Measurements from ENCODE around the gene ECHS1. TPM values are rescaled to one million over a fixed set of nuclear protein-coding genes. Genes with fewer than 3 reads are reported as not detected.

Gene ECHS1
- total and polyA plus RNA-seq, 2 of the 8 experiments (the other 6 are each of a cell fraction or from before 2014, with no cell fraction given): 41.7 to 101 TPM

DNA sequence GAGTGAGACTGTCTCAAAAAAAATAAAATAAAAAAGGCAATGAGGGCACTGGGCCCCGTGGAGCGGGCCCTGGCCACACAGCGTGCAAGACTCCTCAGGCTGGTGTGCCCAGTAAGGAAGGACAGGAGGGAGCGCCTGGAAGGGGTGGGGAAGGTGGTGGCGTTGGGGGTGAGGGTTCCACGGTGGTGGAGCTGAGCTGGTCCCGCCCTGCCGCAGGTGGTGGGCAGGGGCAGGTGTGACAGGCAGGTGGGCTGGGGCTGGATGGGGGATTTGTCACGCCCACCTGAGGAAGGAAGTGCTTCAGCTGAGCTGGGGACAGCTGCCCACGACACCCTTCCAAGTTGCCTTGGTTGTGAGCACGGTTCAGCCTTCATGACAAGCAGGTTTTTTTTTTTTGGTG, 26.7 kb downstream of the ECHS1 start:
- ChIA-PET POLR2A (ENCODE audit: partially characterized antibody) (interaction anchor here (0.6 to 4.8 kb wide), 10 partner anchors 10 to 492 kb away, joined by 3 to 38 read pairs (median 6); partner anchors contain the start of genes CALY, FUOM and PAOX), CTCF (ENCODE audit: partially characterized antibody) (interaction anchor here (1.0 to 4.9 kb wide), 6 partner anchors 10 to 443 kb away, joined by 3 to 27 read pairs (median 5); partner anchors contain the start of gene CALY)
- Histone ChIP-seq H3K79me2 (ENCODE audit: control insufficient read depth in 1 of 2, insufficient read depth in 2 of 2, low read length in 2 of 2) (no peaks in the 10 kb centered on the region), H3K4me1 (replicated peaks in 1 of 4; ENCODE audit: control insufficient read depth in 3 of 4, insufficient read depth in 4 of 4, low read length in 3 of 4) (peaks cover 0 to 25% (median 2%) of the 10 kb centered on the region in 4 experiments; a peak in 4 of 7 replicates), H2BK20ac (ENCODE audit: low read length) (no peak overlapping the region), H4K8ac (ENCODE audit: extremely low read depth, insufficient read depth, low read length) (no peak overlapping the region), H3K27me3 (replicated peaks in 1 of 4; ENCODE audit: control insufficient read depth in 3 of 4, extremely low read depth in 1 of 4, insufficient read depth in 3 of 4, low read length in 3 of 4) (peaks cover 0 to 4% (median 1%) of the 10 kb centered on the region in 4 experiments; a peak in 3 of 7 replicates), H2BK12ac (ENCODE audit: low read depth, low read length) (0 out of 2 replicates have a peak overlapping the region, but pooled peaks have one; percentile 39), H4K91ac (replicated peaks; ENCODE audit: insufficient read length, low read length) (no peak overlapping the region), H3K18ac (ENCODE audit: extremely low read depth, low read length) (no peak overlapping the region; the same call in 1 of the 2 replicates), H3K4me3 (ENCODE audit: extremely low read depth in 1 of 4, insufficient read depth in 2 of 4, low read depth in 3 of 4, low read length in 4 of 4) (no peak overlapping the region), H3K14ac (ENCODE audit: insufficient read length) (no peak overlapping the region), H2BK5ac (ENCODE audit: low read depth, low read length) (no peak overlapping the region), H3K56ac (replicated peaks; ENCODE audit: insufficient read length, low read depth, low read length) (no peak overlapping the region), H2AFZ (ENCODE audit: low read length) (no peak overlapping the region), H2AK5ac (ENCODE audit: low read depth, low read length) (no peak overlapping the region), H3K79me1 (ENCODE audit: low read depth, low read length) (no peaks in the 10 kb centered on the region), H3K9ac (replicated peaks in 1 of 4; ENCODE audit: extremely low read depth in 1 of 4, low read depth in 3 of 4, low read length in 3 of 4) (no peak overlapping the region), H3K4me2 (ENCODE audit: insufficient read depth in 1 of 2, low read depth in 2 of 2, low read length in 2 of 2) (no peak overlapping the region), H4K20me1 (replicated peaks in 1 of 2; ENCODE audit: control insufficient read depth in 1 of 2, insufficient read depth in 2 of 2, low read length in 2 of 2) (peaks cover 4 to 10% of the 10 kb centered on the region in 2 experiments), H3K9me3 (ENCODE audit: insufficient read depth in 2 of 2, low read depth in 1 of 2, low read length in 1 of 2) (no peaks in the 10 kb centered on the region), H2BK120ac (replicated peaks; ENCODE audit: low read depth, low read length) (no peak overlapping the region), H3K27ac (ENCODE audit: low read depth, low read length) (no peak overlapping the region), H3K23ac (ENCODE audit: insufficient read length) (no peak overlapping the region), H3K36me3 (ENCODE audit: control insufficient read depth in 2 of 4, insufficient read depth in 4 of 4, low read length in 3 of 4) (no peaks in the 10 kb centered on the region), H2BK15ac (ENCODE audit: low read length) (no peak overlapping the region), H3K23me2 (ENCODE audit: low read depth, low read length) (peaks cover 4% of the 10 kb centered on the region; the same call in 1 of the 2 replicates), H3K4ac (replicated peaks; ENCODE audit: insufficient read length, low read depth, low read length) (no peak overlapping the region), H4K5ac (ENCODE audit: insufficient read length, low read depth, low read length) (no peak overlapping the region)
- TF ChIP-seq RFX5 (IDR thresholded peaks at IDR 0.05; ENCODE audit: borderline replicate concordance, low read depth, low read length) (no peak), CTCF (IDR thresholded peaks at IDR 0.05; ENCODE audit: control extremely low read depth in 1 of 3, insufficient read depth in 1 of 3, low read depth in 1 of 3, low read length in 3 of 3) (no peak), JUN (IDR thresholded peaks at IDR 0.05; ENCODE audit: low read depth, low read length) (no peak), CHD2 (IDR thresholded peaks at IDR 0.05; ENCODE audit: low read length) (no peak), ASH2L (IDR thresholded peaks at IDR 0.05; ENCODE audit: low read length) (no peak), TAF1 (IDR thresholded peaks at IDR 0.05; ENCODE audit: low read depth, low read length) (no peak)
- no peak for DNase-seq (ENCODE audit: low read depth in 1 of 2, low spot score in 2 of 2)
- WGBS, 2 experiments (ENCODE audit: extremely low coverage in 1 of 2, insufficient coverage in 1 of 2, insufficient read length in 1 of 2, insufficient replicate concordance in 2 of 2, low coverage in 1 of 2, low lambda C conversion rate in 2 of 2, missing lambda C conversion rate in 1 of 2): 86% methylated on average over 3 of the region's 11 CpGs; no CpG with 5 or more reads in 1 of the 2 experiments
- no peak for FAIRE-seq
